K562 (cell line): ENCODE data around the gene SIM2. TPM values are rescaled to one million over a fixed set of nuclear protein-coding genes. Genes with fewer than 3 reads are reported as not detected.

Experiments used
- E2F6 ChIP-seq, 2 experiments: IDR thresholded peaks; 2 replicates each; pipeline ENCODE4 v1.6.1; 2011; ENCODE audit warnings: borderline replicate concordance in 1 of 2, control low read depth in 1 of 2, low read depth in 1 of 2, low read length in 1 of 2, mild to moderate bottlenecking in 1 of 2, mixed read lengths in 1 of 2, moderate library complexity in 1 of 2; ENCODE audit not compliant: insufficient read depth in 1 of 2, insufficient read length in 1 of 2, poor library complexity in 1 of 2, severe bottlenecking in 1 of 2; ENCODE audit errors: extremely low read depth in 1 of 2
- JUND ChIP-seq, 2 experiments: IDR thresholded peaks; 2 replicates in 1 of 2; 3 replicates in 1 of 2; pipeline ENCODE4 v1.6.1; 2011; ENCODE audit warnings: borderline replicate concordance in 2 of 2, low read depth in 2 of 2, low read length in 2 of 2, improper control_type of control experiment in 1 of 2, missing biosample characterization in 1 of 2, missing genetic modification characterization in 1 of 2, missing genetic modification reagents in 1 of 2
- L3MBTL2 ChIP-seq: fragments of 450-650 bp; IDR thresholded peaks from 2 replicates; pipeline ENCODE4 v1.6.1; 2016; ENCODE audit warnings: mild to moderate bottlenecking, moderate library complexity
- NCOR1 ChIP-seq: fragments of 450-650 bp; IDR thresholded peaks from 2 replicates; pipeline ENCODE4 v1.6.1; 2016; ENCODE audit warnings: mild to moderate bottlenecking, moderate library complexity
- RAD21 ChIP-seq, 2 experiments: fragments of 250-450 bp in 1 of 2; fragments of 450-650 bp in 1 of 2; sonication (Bioruptor Pico) in 1 of 2; formaldehyde crosslinking in 1 of 2; IDR thresholded peaks in 1 of 2; conservative IDR thresholded peaks in 1 of 2; 2 replicates each; pipeline versions ENCODE4 v1.4.0 to v1.8.0; 2020 to 2022; ENCODE audit warnings: mild to moderate bottlenecking in 2 of 2, moderate library complexity in 1 of 2
- YY1 ChIP-seq, 3 experiments: IDR thresholded peaks; 2 replicates each; pipeline ENCODE4 v1.6.1; 2011; ENCODE audit warnings: low read length in 2 of 3, mild to moderate bottlenecking in 2 of 3, moderate library complexity in 2 of 3, borderline replicate concordance in 1 of 3, control low read depth in 1 of 3, low read depth in 1 of 3; ENCODE audit not compliant: insufficient read depth in 3 of 3, insufficient replicate concordance in 2 of 3, control insufficient read depth in 1 of 3, insufficient read length in 1 of 3; ENCODE audit errors: extremely low read depth in 1 of 3
- ZNF175 ChIP-seq: fragments of 200-800 bp; sonication (Bioruptor generic); IDR thresholded peaks from 2 replicates; pipeline ENCODE4 v1.6.1; 2016; ENCODE audit warnings: low read depth, mild to moderate bottlenecking, missing genetic modification characterization, missing compliant biosample characterization
- polyA plus RNA-seq, 8 experiments: library from polyadenylated mRNA; depleted of rRNA in 4 of 8; stranded (reverse) in 5 of 8; unstranded in 3 of 8; fragments of >200 nt; fragmentation: Nextera tagmentation in 2 of 8; fragmentation: Illumina TruSeq in 1 of 8; extraction: Ambion mirVana in 2 of 8; extraction: Trizol in 1 of 8; gene quantifications; 2 replicates each; pipeline versions ENCODE4 v1.2.1 to v1.2.3, GENCODE V29; 2011 to 2014; ENCODE audit warnings: inconsistent platforms in 1 of 8, missing spikeins in 1 of 8
- total RNA-seq, 7 experiments: library from RNA; depleted of rRNA in 6 of 7; stranded (reverse); fragments of >200 nt in 6 of 7; fragmentation: Illumina TruSeq in 2 of 7; extraction: Trizol in 2 of 7; gene quantifications; 2 replicates each; pipeline versions ENCODE4 v1.2.1 to v1.2.3, GENCODE V29; 2011 to 2021; ENCODE audit warnings: low replicate concordance in 1 of 7
- TF ChIP-seq, protein P1 (sequence below): fragments of 450-650 bp; IDR thresholded peaks from 2 replicates; pipeline ENCODE4 v1.6.1; 2016; ENCODE audit warnings: mild to moderate bottlenecking, moderate library complexity

SIM2 gene
- total and polyA plus RNA-seq, 9 of the 15 experiments (the other 6 are each of a cell fraction or from before 2014, with no cell fraction given): 0.07 to 0.11 (median 0.08) TPM; not detected in 6

GRCh38 chr21:36661511-36662309, 37.2 kb upstream of the SIM2 start (continued):
- TF ChIP-seq, protein P1, sequence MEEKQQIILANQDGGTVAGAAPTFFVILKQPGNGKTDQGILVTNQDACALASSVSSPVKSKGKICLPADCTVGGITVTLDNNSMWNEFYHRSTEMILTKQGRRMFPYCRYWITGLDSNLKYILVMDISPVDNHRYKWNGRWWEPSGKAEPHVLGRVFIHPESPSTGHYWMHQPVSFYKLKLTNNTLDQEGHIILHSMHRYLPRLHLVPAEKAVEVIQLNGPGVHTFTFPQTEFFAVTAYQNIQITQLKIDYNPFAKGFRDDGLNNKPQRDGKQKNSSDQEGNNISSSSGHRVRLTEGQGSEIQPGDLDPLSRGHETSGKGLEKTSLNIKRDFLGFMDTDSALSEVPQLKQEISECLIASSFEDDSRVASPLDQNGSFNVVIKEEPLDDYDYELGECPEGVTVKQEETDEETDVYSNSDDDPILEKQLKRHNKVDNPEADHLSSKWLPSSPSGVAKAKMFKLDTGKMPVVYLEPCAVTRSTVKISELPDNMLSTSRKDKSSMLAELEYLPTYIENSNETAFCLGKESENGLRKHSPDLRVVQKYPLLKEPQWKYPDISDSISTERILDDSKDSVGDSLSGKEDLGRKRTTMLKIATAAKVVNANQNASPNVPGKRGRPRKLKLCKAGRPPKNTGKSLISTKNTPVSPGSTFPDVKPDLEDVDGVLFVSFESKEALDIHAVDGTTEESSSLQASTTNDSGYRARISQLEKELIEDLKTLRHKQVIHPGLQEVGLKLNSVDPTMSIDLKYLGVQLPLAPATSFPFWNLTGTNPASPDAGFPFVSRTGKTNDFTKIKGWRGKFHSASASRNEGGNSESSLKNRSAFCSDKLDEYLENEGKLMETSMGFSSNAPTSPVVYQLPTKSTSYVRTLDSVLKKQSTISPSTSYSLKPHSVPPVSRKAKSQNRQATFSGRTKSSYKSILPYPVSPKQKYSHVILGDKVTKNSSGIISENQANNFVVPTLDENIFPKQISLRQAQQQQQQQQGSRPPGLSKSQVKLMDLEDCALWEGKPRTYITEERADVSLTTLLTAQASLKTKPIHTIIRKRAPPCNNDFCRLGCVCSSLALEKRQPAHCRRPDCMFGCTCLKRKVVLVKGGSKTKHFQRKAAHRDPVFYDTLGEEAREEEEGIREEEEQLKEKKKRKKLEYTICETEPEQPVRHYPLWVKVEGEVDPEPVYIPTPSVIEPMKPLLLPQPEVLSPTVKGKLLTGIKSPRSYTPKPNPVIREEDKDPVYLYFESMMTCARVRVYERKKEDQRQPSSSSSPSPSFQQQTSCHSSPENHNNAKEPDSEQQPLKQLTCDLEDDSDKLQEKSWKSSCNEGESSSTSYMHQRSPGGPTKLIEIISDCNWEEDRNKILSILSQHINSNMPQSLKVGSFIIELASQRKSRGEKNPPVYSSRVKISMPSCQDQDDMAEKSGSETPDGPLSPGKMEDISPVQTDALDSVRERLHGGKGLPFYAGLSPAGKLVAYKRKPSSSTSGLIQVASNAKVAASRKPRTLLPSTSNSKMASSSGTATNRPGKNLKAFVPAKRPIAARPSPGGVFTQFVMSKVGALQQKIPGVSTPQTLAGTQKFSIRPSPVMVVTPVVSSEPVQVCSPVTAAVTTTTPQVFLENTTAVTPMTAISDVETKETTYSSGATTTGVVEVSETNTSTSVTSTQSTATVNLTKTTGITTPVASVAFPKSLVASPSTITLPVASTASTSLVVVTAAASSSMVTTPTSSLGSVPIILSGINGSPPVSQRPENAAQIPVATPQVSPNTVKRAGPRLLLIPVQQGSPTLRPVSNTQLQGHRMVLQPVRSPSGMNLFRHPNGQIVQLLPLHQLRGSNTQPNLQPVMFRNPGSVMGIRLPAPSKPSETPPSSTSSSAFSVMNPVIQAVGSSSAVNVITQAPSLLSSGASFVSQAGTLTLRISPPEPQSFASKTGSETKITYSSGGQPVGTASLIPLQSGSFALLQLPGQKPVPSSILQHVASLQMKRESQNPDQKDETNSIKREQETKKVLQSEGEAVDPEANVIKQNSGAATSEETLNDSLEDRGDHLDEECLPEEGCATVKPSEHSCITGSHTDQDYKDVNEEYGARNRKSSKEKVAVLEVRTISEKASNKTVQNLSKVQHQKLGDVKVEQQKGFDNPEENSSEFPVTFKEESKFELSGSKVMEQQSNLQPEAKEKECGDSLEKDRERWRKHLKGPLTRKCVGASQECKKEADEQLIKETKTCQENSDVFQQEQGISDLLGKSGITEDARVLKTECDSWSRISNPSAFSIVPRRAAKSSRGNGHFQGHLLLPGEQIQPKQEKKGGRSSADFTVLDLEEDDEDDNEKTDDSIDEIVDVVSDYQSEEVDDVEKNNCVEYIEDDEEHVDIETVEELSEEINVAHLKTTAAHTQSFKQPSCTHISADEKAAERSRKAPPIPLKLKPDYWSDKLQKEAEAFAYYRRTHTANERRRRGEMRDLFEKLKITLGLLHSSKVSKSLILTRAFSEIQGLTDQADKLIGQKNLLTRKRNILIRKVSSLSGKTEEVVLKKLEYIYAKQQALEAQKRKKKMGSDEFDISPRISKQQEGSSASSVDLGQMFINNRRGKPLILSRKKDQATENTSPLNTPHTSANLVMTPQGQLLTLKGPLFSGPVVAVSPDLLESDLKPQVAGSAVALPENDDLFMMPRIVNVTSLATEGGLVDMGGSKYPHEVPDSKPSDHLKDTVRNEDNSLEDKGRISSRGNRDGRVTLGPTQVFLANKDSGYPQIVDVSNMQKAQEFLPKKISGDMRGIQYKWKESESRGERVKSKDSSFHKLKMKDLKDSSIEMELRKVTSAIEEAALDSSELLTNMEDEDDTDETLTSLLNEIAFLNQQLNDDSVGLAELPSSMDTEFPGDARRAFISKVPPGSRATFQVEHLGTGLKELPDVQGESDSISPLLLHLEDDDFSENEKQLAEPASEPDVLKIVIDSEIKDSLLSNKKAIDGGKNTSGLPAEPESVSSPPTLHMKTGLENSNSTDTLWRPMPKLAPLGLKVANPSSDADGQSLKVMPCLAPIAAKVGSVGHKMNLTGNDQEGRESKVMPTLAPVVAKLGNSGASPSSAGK: peak; percentile 87
- peak in 1 of 2 experiments; percentile 83 for TF ChIP-seq E2F6 (IDR thresholded peaks at IDR 0.05; ENCODE audit: borderline replicate concordance in 1 of 2, extremely low read depth in 1 of 2, insufficient read depth in 1 of 2, insufficient read length in 1 of 2, low read depth in 1 of 2, low read length in 1 of 2, poor library complexity in 1 of 2, severe bottlenecking in 1 of 2)
- TF ChIP-seq JUND (IDR thresholded peaks at IDR 0.05; ENCODE audit: borderline replicate concordance, low read depth, low read length): peak; percentile 42; the same call in 1 of the 2 replicates
- TF ChIP-seq JUND (tag; IDR thresholded peaks at IDR 0.05; ENCODE audit: borderline replicate concordance, low read depth, low read length): no peak; the same call in 2 of the 3 replicates
- TF ChIP-seq ZNF175 (CRISPR knock-in tag): no peak
- peak in 1 of 3 experiments; percentile 15 for TF ChIP-seq YY1 (IDR thresholded peaks at IDR 0.05; ENCODE audit: borderline replicate concordance in 1 of 3, control insufficient read depth in 1 of 3, extremely low read depth in 1 of 3, insufficient read depth in 3 of 3, insufficient read length in 1 of 3, insufficient replicate concordance in 2 of 3, low read depth in 1 of 3, low read length in 2 of 3)
- TF ChIP-seq L3MBTL2: peak; percentile 92
- peak; percentile 34 to 80; a peak in 3 of 4 replicates for TF ChIP-seq RAD21 (CRISPR knock-in tag; conservative IDR thresholded peaks at IDR 0.05 in 1 of 2, IDR thresholded peaks at IDR 0.05 in 1 of 2)
- TF ChIP-seq NCOR1: no peak
